ENCODE measurements around the gene LACC1.

- no peak for TF ChIP-seq EP300 (IDR thresholded peaks at IDR 0.05; ENCODE audit: borderline replicate concordance in 1 of 2, low read depth in 1 of 2, low read length in 1 of 2)
- TF ChIP-seq CTCF (IDR thresholded peaks at IDR 0.05): no peak
- no peak for TF ChIP-seq GATA2 (CRISPR knock-in tag; IDR thresholded peaks at IDR 0.05)
- no peak for TF ChIP-seq FOXM1 (IDR thresholded peaks at IDR 0.05; ENCODE audit: low read depth)
- no peak for TF ChIP-seq ELF1 (IDR thresholded peaks at IDR 0.05)
- TF ChIP-seq REST (IDR thresholded peaks at IDR 0.05; ENCODE audit: low read depth, low read length): no peak
- TF ChIP-seq GABPA (IDR thresholded peaks at IDR 0.05; ENCODE audit: low read depth): no peak
- TF ChIP-seq POLR2AphosphoS5 (IDR thresholded peaks at IDR 0.05; ENCODE audit: low read depth, low read length): no peak
- TF ChIP-seq RAD21 (IDR thresholded peaks at IDR 0.05; ENCODE audit: low read length): no peak
- no peak for TF ChIP-seq MAX (IDR thresholded peaks at IDR 0.05; ENCODE audit: low read depth)
Measured at GRCh38 chr13:43929947-43930346, 50.2 kb downstream of the LACC1 start.
